Gastrocnemius medialis (tissue), 4 donors: Measurements from ENCODE around the gene OTUD7B.
"Not testable (repeated sequence)": the region's sequence is repeated elsewhere in the genome, so short reads cannot be mapped to it uniquely, and the experiment has no call there.

Experiments
- POLR2A ChIP-seq, 2 donors: fragments of 450-650 bp; IDR thresholded peaks; one replicate each; pipeline ENCODE4 v1.6.1; 2017; ENCODE audit warnings: antibody characterized with exemption in 2 of 2, mild to moderate bottlenecking in 2 of 2, moderate library complexity in 2 of 2
- TF ChIP-seq, protein P1 (sequence below), 5 experiments: fragments of 450-650 bp in 3 of 5; fragments of 200-600 bp in 2 of 5; sonication (generic) in 2 of 5; IDR thresholded peaks in 4 of 5; conservative IDR thresholded peaks in 1 of 5; 1 replicate in 4 of 5; 2 replicates in 1 of 5; pipeline ENCODE4 v1.5.1; 2016 to 2019; ENCODE audit warnings: antibody characterized with exemption in 5 of 5, mild to moderate bottlenecking in 3 of 5, moderate library complexity in 3 of 5

DNA sequence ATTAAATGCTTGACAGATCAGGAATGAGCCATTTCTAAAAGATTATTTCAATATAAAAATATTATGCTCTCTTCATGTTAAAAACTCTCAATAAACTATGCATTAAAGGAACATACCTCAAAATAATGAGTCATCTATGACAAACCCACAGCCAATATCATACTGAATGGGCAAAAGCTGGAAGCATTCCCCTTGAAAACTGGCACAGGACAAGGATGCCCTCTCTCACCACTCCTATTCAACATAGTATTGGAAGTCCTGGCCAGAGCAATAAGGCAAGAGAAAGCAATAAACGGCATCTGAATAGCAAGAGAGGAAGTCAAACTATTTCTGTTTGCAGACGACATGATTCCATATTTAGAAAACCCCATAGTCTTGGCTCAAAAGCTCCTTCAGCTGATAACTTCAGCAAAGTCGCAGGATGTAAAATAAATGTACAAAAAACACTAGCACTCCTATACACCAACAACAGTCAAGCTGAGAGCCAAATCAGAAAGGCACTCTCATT, 41.4 kb upstream of the OTUD7B start:
- TF ChIP-seq, protein P1, sequence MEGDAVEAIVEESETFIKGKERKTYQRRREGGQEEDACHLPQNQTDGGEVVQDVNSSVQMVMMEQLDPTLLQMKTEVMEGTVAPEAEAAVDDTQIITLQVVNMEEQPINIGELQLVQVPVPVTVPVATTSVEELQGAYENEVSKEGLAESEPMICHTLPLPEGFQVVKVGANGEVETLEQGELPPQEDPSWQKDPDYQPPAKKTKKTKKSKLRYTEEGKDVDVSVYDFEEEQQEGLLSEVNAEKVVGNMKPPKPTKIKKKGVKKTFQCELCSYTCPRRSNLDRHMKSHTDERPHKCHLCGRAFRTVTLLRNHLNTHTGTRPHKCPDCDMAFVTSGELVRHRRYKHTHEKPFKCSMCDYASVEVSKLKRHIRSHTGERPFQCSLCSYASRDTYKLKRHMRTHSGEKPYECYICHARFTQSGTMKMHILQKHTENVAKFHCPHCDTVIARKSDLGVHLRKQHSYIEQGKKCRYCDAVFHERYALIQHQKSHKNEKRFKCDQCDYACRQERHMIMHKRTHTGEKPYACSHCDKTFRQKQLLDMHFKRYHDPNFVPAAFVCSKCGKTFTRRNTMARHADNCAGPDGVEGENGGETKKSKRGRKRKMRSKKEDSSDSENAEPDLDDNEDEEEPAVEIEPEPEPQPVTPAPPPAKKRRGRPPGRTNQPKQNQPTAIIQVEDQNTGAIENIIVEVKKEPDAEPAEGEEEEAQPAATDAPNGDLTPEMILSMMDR (IDR thresholded peaks at IDR 0.05 in 4 of 5, conservative IDR thresholded peaks at IDR 0.05 in 1 of 5), result not testable (repeated sequence)
- TF ChIP-seq POLR2A (IDR thresholded peaks at IDR 0.05), result not testable (repeated sequence)
